IPS-18c (cell line): Measurements from ENCODE around the gene TMEM59L.
"Not testable (repeated sequence)": the region's sequence is repeated elsewhere in the genome, so short reads cannot be mapped to it uniquely, and the experiment has no call there.

Experiments
- H3K4me3 ChIP-seq: 2 replicates; pipeline ENCODE4 v1.7.0; 2013; ENCODE audit warnings: low read depth, mild to moderate bottlenecking, low read length, moderate library complexity; ENCODE audit not compliant: insufficient read depth
- H3K9me3 ChIP-seq: one replicate; pipeline ENCODE4 v1.6.1; 2013; ENCODE audit warnings: mild to moderate bottlenecking, low read length, moderate library complexity; ENCODE audit not compliant: control insufficient read depth, insufficient read depth

The TMEM59L gene

DNA sequence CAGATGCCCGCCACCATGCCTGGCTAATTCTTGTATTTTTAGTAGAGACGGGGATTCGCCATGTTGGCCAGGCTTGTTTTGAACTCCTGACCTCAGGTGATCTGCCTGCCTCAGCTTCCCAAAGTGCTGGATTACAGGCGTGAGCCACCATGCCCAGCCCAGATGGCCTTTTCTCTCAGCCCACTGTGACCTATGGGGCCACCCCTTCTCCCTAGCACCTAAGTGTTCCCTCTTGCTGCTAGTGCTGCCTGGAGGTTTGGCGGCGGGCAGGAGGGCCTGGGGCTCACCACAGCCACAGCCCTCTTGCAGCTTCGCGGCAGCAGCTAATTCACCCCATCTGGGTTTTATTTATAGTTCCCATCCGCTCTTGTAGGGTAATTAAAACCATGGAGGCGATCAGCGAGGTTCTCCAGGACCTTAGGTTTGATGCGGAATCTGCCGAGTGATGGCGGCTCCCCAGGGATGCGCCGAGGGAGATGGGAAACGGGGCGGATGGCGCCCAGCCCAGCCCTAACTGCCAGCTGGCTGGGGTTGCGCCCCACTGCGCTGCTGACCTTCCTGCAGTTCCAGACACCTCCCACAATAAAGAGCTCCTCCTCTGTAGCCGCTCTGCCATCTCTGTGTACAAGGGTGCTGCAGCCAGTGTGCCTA is 20.8 kb upstream of the TMEM59L start:
- Histone ChIP-seq H3K9me3 (no peaks in the 10 kb centered on the region), H3K4me3 (no peak overlapping the region)

- not testable (repeated sequence) for H3K9me3 ChIP-seq, H3K4me3 ChIP-seq
Observed at GRCh38 chr19:18592732-18593131, 19.9 kb upstream of the TMEM59L start.

DNA sequence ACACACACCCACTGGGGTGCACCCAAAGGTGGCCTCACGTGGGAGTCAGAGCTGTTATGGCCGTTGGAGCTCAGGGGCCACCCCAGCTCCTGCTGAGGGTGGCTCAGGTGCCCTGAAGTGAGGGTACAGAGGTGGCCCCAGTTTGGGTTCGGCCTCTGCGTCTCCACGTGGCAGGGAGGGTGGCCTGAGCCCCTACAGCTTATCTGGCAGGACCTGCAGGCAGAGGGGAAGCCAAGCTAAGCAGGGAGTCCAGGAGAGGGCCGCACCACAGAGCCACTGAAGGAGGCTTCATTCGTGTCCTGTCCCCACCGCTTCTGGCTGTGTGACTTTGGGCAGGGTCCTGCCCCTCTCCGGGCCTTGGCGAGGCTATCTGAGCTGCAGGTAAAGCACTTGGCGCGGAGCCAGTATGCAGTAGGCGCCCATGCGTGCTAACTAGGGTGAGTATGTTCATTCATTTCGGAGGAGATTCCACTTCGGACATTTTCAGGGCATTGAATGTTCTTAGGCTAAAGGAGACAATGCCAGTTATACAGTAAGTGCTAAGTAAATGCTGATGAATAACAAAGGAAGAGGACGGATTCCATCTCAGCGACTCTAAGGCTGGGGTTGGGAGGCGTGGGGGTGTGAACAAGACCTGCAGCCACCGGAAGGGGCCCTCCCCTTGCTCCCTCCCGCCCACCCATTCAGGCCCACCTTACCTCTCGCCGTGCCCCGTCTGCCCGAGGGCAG is 19.1 kb upstream of the TMEM59L start:
- Histone ChIP-seq H3K9me3 (no peaks in the 10 kb centered on the region), H3K4me3 (peak overlapping the region; percentile 55)

DNA sequence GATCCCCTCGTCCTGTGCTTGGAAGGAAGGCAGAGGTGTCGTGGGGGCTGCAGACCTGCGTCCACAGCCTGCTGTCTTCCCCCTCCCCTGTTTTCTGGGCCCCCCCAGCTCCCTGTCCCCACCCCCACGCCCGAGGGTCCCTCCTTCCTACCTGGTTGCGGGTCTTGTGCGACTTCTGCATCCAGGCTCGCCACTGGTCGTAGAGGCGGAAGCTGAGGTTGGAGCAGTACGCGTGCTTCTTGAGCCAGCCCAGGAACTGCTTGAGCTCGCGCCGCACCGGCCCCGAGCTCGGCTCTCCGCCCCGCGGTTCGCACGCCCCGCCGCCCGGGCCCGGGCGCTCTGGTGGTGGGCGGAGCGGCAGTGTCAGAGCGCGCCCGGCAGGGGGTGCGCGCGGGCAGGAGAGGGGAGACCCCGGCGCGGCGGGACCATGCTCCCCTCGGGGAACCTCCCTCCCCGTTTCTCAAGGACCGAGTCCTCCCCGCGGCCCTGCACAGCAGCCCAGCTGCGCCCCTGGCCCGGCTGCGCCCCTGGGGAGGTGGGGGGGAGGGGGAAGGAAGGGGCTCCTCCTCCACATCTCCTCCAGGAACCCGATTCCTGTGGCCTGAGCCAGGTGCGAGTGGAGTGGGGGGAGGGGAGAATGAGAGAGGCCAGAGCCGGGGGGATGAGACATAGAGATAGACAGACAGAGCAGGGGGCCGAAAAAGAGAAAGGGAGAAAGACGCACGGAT is 18.4 kb upstream of the TMEM59L start:
- H3K9me3 ChIP-seq: no peaks in the 10 kb centered on the region
- peak overlapping the region; percentile 55 for H3K4me3 ChIP-seq

- no peaks in the 10 kb centered on the region for H3K9me3 ChIP-seq
Observed at GRCh38 chr19:18594824-18595373, 17.8 kb upstream of the TMEM59L start.

GRCh38 chr19:18595475-18595874 is 17.2 kb upstream of the TMEM59L start:
- no peak overlapping the region for H3K4me3 ChIP-seq
- H3K9me3 ChIP-seq: no peaks in the 10 kb centered on the region

More at GRCh38 chr19:18594824-18595373, 17.8 kb upstream of the TMEM59L start:
- peak overlapping the region; percentile 55 for H3K4me3 ChIP-seq

- H3K4me3 ChIP-seq: no peak overlapping the region; the same call in 1 of the 2 replicates
- H3K9me3 ChIP-seq: no peaks in the 10 kb centered on the region
Observed at GRCh38 chr19:18596752-18597157, 15.9 kb upstream of the TMEM59L start.

- Histone ChIP-seq H3K9me3 (no peaks in the 10 kb centered on the region), H3K4me3 (no peak overlapping the region)
Observed at GRCh38 chr19:18597809-18598660, 14.6 kb upstream of the TMEM59L start.

GRCh38 chr19:18599485-18599884 is 13.2 kb upstream of the TMEM59L start:
- Histone ChIP-seq H3K4me3 (no peak overlapping the region), H3K9me3 (no peaks in the 10 kb centered on the region)

DNA sequence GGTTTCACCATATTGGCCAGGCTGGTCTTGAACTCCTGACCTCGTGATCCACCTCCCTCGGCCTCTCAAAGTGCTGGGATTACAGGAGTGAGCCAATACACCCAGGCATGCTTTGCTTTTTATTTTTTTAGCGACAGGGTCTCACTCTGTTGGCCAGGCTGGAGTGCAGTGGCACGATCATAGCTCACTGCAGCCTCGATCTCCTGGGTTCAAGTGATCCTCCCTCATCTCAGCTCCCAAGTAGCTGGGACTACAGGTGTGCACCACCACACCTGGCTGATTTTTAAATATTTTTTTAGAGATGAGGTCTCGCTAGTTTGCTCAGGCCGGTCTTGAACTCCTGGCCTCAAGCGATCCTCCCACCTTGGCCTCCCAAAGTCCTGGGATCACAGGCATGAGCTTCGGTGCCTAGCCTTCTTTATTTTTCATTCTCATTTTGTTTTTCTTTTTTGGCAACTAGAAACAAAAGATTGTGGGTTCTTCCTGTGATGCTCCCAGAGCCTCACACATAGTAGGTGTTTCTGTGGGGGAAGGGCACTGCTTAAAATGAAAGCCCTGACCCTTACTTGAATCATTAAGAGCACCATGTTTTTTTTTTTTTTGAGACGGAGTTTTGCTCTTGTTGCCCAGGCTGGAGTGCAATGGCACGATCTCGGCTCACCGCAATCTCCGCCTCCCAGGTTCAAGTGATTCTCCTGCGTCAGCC is 11.8 kb upstream of the TMEM59L start:
- H3K4me3 ChIP-seq, H3K9me3 ChIP-seq: not testable (repeated sequence)

DNA sequence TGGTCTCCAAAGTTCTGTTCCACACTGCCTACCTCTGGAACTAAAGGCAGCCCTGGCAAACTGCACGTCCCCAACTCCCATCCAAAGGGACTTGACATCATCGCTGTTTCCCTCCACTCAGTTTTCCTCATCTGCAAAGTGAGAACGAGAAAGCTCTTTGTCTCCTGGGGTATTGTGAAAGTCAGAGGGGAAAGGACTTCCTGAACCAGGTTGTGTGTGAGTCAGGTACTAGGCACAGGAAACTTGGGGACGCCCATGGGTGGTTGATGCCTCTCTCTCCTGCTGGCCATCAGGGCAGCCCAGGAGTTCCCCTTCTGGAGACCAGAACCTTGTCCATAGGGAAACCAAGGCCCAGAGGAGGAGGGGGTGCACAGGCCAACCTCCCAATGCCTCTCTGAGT is 10.8 kb upstream of the TMEM59L start:
- Histone ChIP-seq H3K9me3 (no peaks in the 10 kb centered on the region), H3K4me3 (no peak overlapping the region)

DNA sequence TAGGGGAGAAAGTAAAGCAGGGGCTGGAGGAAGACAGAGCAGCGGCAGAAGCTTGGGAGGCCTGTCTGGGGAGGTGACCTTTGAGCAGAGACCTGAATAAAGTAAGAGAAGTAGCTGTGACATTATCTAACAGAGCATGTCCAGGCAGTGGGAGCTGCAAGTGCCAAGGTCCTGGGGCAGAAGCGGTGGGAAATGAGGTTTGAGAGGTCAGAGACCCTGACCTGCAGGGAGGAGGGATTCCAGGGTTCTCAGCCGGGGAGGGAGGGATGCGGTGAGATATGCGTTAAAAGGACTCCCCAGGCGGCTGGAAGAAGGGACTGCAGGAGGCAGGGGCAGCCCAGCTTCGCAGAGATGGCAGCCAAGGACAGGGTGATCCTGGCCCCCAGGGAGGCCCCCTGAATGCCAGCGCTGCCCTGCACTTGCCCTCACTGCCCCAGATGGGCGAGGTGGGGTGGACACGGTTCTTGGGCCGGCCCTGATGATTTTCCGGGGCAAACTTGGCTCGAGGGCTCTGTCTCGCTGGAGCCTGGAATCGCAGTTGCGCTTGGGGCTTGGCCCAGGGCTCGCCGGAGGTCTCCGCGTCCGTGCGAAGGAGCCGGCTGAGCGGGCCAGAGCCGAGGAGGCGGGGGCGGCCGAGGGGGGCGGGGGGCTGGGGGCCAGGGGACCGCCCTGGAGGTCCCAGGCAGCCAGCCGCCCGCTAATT is 9.3 kb upstream of the TMEM59L start:
- H3K4me3 ChIP-seq: peak overlapping the region; percentile 34
- no peaks in the 10 kb centered on the region for H3K9me3 ChIP-seq

GRCh38 chr19:18603958-18604819 is 8.5 kb upstream of the TMEM59L start:
- no peaks in the 10 kb centered on the region for H3K9me3 ChIP-seq
- peak overlapping the region; percentile 24; the same call in 1 of the 2 replicates for H3K4me3 ChIP-seq

- Histone ChIP-seq H3K9me3 (peaks cover 2% of the 10 kb centered on the region), H3K4me3 (no peak overlapping the region)
Observed at GRCh38 chr19:18604820-18605159, 7.9 kb upstream of the TMEM59L start.

- H3K4me3 ChIP-seq: no peak overlapping the region
Observed at GRCh38 chr19:18605196-18605545, 7.5 kb upstream of the TMEM59L start.

More at GRCh38 chr19:18605196-18605545, 7.5 kb upstream of the TMEM59L start:
- peaks cover 2% of the 10 kb centered on the region for H3K9me3 ChIP-seq
